AG10803 (cell line): Measurements from ENCODE around the gene LENG9.

Source experiments
- DNase-seq: peaks from one replicate; pipeline ENCODE4 v3.0.0; 2010; ENCODE audit warnings: low read depth
- H3K4me3 ChIP-seq: 2 replicates; pipeline ENCODE4 v1.5.1; 2011; ENCODE audit warnings: mild to moderate bottlenecking, low read length, control low read depth
- TF ChIP-seq, protein P1 (sequence below): conservative IDR thresholded peaks from 2 replicates; pipeline ENCODE4 v1.5.1; 2011; ENCODE audit warnings: mild to moderate bottlenecking, low read length, control low read depth, inconsistent platforms

Gene LENG9

GRCh38 chr19:54455786-54456422 is 7.7 kb downstream of the LENG9 start:
- no peak for DNase-seq

DNA sequence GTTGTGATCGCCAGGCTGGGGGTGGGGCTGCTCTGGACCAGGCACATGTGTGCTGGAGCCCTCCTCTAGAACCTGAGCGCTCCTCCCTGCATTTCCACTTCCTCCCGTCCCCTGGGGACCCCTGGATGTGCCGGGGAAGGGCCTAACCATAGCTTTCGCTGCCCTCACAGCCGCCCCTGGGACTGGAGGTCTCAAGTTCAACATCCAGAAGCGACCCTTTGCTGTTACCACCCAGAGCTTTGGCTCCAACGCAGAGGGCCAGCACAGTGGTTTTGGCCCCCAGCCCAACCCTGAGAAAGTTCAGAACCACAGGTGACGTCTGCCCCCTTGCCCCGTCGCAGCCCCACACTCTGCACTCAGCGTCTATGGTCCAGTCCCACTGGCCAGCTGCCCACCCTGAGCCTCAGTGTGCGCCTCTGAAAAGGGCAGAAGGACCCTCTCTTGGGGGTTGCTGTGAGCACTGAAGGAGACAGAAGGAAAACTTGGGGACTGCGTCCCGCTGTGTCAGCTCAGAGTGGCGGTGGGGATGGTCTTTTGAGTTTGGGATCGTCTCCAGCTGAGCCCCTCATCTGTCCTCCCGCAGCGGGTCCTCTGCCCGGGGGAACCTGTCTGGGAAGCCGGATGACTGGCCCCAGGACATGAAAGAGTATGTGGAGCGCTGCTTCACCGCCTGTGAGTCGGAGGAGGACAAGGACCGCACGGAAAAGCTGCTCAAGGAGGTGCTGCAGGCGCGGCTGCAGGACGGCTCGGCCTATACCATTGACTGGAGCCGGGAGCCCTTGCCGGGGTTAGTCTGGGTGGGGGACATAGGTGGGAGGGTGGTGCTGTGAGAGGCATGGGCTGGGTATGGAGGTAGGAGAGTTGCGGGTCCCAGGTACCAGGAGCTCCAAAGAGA is 8.6 kb downstream of the LENG9 start:
- TF ChIP-seq, protein P1, sequence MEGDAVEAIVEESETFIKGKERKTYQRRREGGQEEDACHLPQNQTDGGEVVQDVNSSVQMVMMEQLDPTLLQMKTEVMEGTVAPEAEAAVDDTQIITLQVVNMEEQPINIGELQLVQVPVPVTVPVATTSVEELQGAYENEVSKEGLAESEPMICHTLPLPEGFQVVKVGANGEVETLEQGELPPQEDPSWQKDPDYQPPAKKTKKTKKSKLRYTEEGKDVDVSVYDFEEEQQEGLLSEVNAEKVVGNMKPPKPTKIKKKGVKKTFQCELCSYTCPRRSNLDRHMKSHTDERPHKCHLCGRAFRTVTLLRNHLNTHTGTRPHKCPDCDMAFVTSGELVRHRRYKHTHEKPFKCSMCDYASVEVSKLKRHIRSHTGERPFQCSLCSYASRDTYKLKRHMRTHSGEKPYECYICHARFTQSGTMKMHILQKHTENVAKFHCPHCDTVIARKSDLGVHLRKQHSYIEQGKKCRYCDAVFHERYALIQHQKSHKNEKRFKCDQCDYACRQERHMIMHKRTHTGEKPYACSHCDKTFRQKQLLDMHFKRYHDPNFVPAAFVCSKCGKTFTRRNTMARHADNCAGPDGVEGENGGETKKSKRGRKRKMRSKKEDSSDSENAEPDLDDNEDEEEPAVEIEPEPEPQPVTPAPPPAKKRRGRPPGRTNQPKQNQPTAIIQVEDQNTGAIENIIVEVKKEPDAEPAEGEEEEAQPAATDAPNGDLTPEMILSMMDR, result no peak
- no peak overlapping the region for H3K4me3 ChIP-seq
- no peak for DNase-seq

More at GRCh38 chr19:54455786-54456422, 7.7 kb downstream of the LENG9 start:
- H3K4me3 ChIP-seq, result no peak overlapping the region
- TF ChIP-seq, protein P1, result no peak

- TF ChIP-seq, protein P1, result no peak
- DNase-seq, result no peak
- H3K4me3 ChIP-seq, result no peak overlapping the region
Observed at GRCh38 chr19:54453921-54454780, 9.4 kb downstream of the LENG9 start.

DNA sequence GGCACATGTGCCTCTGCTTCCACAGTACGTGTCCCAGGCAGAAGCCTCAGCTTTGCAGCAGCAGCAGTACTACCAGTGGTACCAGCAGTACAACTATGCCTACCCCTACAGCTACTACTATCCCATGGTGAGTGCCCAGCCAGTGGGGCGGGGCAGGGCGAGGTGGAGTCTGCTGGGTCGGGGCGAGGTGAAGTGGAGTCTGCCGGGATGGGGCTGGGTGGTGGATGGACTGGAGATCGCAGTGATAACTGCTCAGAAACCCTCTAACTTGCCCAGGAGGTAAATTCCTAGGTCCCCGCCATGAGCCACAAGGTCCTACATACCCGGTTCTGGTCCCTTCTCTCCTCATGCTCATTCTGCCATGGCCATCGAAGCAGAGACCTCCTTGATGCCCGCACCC is 11.0 kb downstream of the LENG9 start:
- TF ChIP-seq, protein P1, result no peak
- no peak for DNase-seq
- H3K4me3 ChIP-seq, result no peak overlapping the region

DNA sequence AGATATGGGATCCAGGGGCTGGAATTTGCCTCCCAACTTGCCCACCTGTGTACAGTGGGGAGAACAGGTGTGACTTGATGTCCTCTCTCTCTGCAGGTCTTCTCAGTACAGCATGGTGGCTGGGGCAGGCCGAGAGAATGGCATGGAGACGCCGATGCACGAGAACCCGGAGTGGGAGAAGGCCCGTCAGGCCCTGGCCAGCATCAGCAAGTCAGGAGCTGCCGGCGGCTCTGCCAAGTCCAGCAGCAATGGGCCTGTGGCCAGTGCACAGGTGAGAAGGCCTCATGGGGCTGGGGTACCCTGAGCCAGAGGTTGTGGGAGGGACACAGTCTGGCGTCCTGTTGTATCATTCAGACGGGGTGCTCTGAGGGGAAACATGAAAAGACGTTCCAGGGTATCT is 11.6 kb downstream of the LENG9 start:
- TF ChIP-seq, protein P1, result no peak
- H3K4me3 ChIP-seq, result no peak overlapping the region
- DNase-seq, result no peak

DNA sequence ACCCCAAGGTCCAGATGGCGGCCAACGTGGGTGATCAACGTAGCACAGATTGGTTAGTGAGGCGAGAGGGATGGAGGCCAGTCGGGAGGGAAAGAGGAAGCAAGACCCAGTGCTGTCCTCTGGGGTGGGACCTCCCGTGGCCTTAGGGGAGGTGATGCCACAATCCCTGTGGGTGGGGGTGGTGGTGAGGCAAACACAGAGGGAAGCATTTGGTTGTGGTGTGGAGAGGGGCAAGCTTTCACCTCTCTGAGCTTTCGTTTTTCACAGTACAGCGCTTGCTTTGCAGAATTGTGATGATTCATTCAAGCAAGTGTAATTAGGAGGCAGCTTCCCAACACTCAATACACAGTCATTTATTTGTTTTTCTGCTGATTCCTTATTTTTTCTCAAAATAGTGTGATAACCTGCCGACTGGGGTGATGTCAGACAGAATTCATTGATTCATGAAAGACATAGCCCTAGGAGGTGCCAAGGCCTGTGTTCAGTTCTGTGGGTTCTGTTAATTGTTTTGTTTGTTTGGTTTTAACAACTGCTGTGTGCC is 12.2 kb downstream of the LENG9 start:
- no peak for DNase-seq
- TF ChIP-seq, protein P1, result no peak
- peak overlapping the region; percentile 15 for H3K4me3 ChIP-seq
